ENCODE measurements around the gene C1orf198. TPM values are rescaled to one million over a fixed set of nuclear protein-coding genes. Genes with fewer than 3 reads are reported as not detected.

C1orf198 gene
- total RNA-seq, 3 donors from 2014 or later: 4.7 to 5.2 (median 4.9) TPM

- DNase-seq (no peak), ATAC-seq (no peak)
- Mint-ChIP-seq H3K9me3 (no peaks in the 10 kb centered on the region), H3K36me3 (ENCODE audit: insufficient read depth) (no peaks in the 10 kb centered on the region), H3K4me1 (ENCODE audit: low read depth) (no peaks in the 10 kb centered on the region), H3K27me3 (ENCODE audit: low read depth) (peaks cover 5% of the 10 kb centered on the region), H3K4me3 (no peak overlapping the region)
Measured at GRCh38 chr1:230824919-230825721, 43.2 kb downstream of the C1orf198 start.

GRCh38 chr1:230824551-230824918 is 43.8 kb downstream of the C1orf198 start:
- Mint-ChIP-seq H3K4me3 (no peak overlapping the region), H3K4me1 (ENCODE audit: low read depth) (no peaks in the 10 kb centered on the region), H3K36me3 (ENCODE audit: insufficient read depth) (no peaks in the 10 kb centered on the region), H3K9me3 (no peaks in the 10 kb centered on the region), H3K27me3 (ENCODE audit: low read depth) (peaks cover 6% of the 10 kb centered on the region)
- DNase-seq (no peak), ATAC-seq (no peak)

- Mint-ChIP-seq H3K36me3 (ENCODE audit: insufficient read depth) (no peaks in the 10 kb centered on the region), H3K4me1 (ENCODE audit: low read depth) (no peaks in the 10 kb centered on the region), H3K9me3 (no peaks in the 10 kb centered on the region), H3K4me3 (no peak overlapping the region), H3K27me3 (ENCODE audit: low read depth) (peaks cover 6% of the 10 kb centered on the region)
- no peak for DNase-seq
- ATAC-seq: no peak
Measured at GRCh38 chr1:230823931-230824381, 44.4 kb downstream of the C1orf198 start.

GRCh38 chr1:230823426-230823825 is 44.9 kb downstream of the C1orf198 start:
- peaks cover 6% of the 10 kb centered on the region for H3K27me3 Mint-ChIP-seq (ENCODE audit: low read depth)
- H3K4me1 Mint-ChIP-seq (ENCODE audit: low read depth): no peaks in the 10 kb centered on the region
- ATAC-seq (no peak), DNase-seq (no peak)
- no peaks in the 10 kb centered on the region for H3K9me3 Mint-ChIP-seq
- H3K4me3 Mint-ChIP-seq: no peak overlapping the region
- H3K36me3 Mint-ChIP-seq (ENCODE audit: insufficient read depth): no peaks in the 10 kb centered on the region

GRCh38 chr1:230822092-230822581 is 46.2 kb downstream of the C1orf198 start:
- H3K9me3 Mint-ChIP-seq: no peaks in the 10 kb centered on the region
- DNase-seq: no peak
- no peak for ATAC-seq

GRCh38 chr1:230821346-230821745 is 47.0 kb downstream of the C1orf198 start:
- Mint-ChIP-seq H3K4me3 (no peak overlapping the region), H3K4me1 (ENCODE audit: low read depth) (no peaks in the 10 kb centered on the region), H3K36me3 (ENCODE audit: insufficient read depth) (no peaks in the 10 kb centered on the region), H3K9me3 (no peaks in the 10 kb centered on the region), H3K27me3 (ENCODE audit: low read depth) (peaks cover 13% of the 10 kb centered on the region)
- ATAC-seq (no peak), DNase-seq (no peak)

More at GRCh38 chr1:230822092-230822581, 46.2 kb downstream of the C1orf198 start:
- no peak overlapping the region for H3K4me3 Mint-ChIP-seq
- H3K4me1 Mint-ChIP-seq (ENCODE audit: low read depth): no peaks in the 10 kb centered on the region
- H3K36me3 Mint-ChIP-seq (ENCODE audit: insufficient read depth): no peaks in the 10 kb centered on the region
- peaks cover 13% of the 10 kb centered on the region for H3K27me3 Mint-ChIP-seq (ENCODE audit: low read depth)

GRCh38 chr1:230820568-230820967 is 47.8 kb downstream of the C1orf198 start:
- no peak overlapping the region for H3K4me3 Mint-ChIP-seq

GRCh38 chr1:230819976-230820375 is 48.3 kb downstream of the C1orf198 start:
- Mint-ChIP-seq H3K4me1 (ENCODE audit: low read depth) (no peaks in the 10 kb centered on the region), H3K9me3 (no peaks in the 10 kb centered on the region), H3K4me3 (no peak overlapping the region), H3K36me3 (ENCODE audit: insufficient read depth) (no peaks in the 10 kb centered on the region), H3K27me3 (ENCODE audit: low read depth) (peaks cover 13% of the 10 kb centered on the region)
- ATAC-seq: no peak
- no peak for DNase-seq

More at GRCh38 chr1:230820568-230820967, 47.8 kb downstream of the C1orf198 start:
- no peak for ATAC-seq
- H3K36me3 Mint-ChIP-seq (ENCODE audit: insufficient read depth): no peaks in the 10 kb centered on the region
- DNase-seq: no peak
- no peaks in the 10 kb centered on the region for H3K4me1 Mint-ChIP-seq (ENCODE audit: low read depth)
- peaks cover 13% of the 10 kb centered on the region for H3K27me3 Mint-ChIP-seq (ENCODE audit: low read depth)
- H3K9me3 Mint-ChIP-seq: no peaks in the 10 kb centered on the region

- Mint-ChIP-seq H3K4me1 (ENCODE audit: low read depth) (no peaks in the 10 kb centered on the region), H3K9me3 (peaks cover 2% of the 10 kb centered on the region), H3K36me3 (ENCODE audit: insufficient read depth) (peaks cover 1% of the 10 kb centered on the region), H3K4me3 (no peak overlapping the region), H3K27me3 (ENCODE audit: low read depth) (peaks cover 13% of the 10 kb centered on the region)
- ATAC-seq: no peak
- DNase-seq: no peak
Measured at GRCh38 chr1:230818901-230819300, 49.4 kb downstream of the C1orf198 start.

- Mint-ChIP-seq H3K4me1 (ENCODE audit: low read depth) (no peaks in the 10 kb centered on the region), H3K4me3 (no peak overlapping the region), H3K9me3 (peaks cover 7% of the 10 kb centered on the region), H3K36me3 (ENCODE audit: insufficient read depth) (peaks cover 4% of the 10 kb centered on the region), H3K27me3 (ENCODE audit: low read depth) (peaks cover 14% of the 10 kb centered on the region)
- ATAC-seq: no peak
- DNase-seq: no peak
Measured at GRCh38 chr1:230818367-230818766, 50.0 kb downstream of the C1orf198 start.

- peaks cover 11% of the 10 kb centered on the region for H3K27me3 Mint-ChIP-seq (ENCODE audit: low read depth)
- H3K4me3 Mint-ChIP-seq: no peak overlapping the region
- H3K4me1 Mint-ChIP-seq (ENCODE audit: low read depth): no peaks in the 10 kb centered on the region
- ATAC-seq (no peak), DNase-seq (no peak)
- H3K36me3 Mint-ChIP-seq (ENCODE audit: insufficient read depth): peaks cover 4% of the 10 kb centered on the region
- H3K9me3 Mint-ChIP-seq: peaks cover 25% of the 10 kb centered on the region
Measured at GRCh38 chr1:230816018-230816417, 52.3 kb downstream of the C1orf198 start.

GRCh38 chr1:230814949-230815692 is 53.2 kb downstream of the C1orf198 start:
- Mint-ChIP-seq H3K36me3 (ENCODE audit: insufficient read depth) (peaks cover 4% of the 10 kb centered on the region), H3K4me3 (no peak overlapping the region), H3K9me3 (peaks cover 25% of the 10 kb centered on the region), H3K4me1 (ENCODE audit: low read depth) (no peaks in the 10 kb centered on the region), H3K27me3 (ENCODE audit: low read depth) (peaks cover 11% of the 10 kb centered on the region)
- no peak for ATAC-seq
- DNase-seq: no peak

- Mint-ChIP-seq H3K36me3 (ENCODE audit: insufficient read depth) (peaks cover 4% of the 10 kb centered on the region), H3K9me3 (peaks cover 25% of the 10 kb centered on the region), H3K27me3 (ENCODE audit: low read depth) (peaks cover 4% of the 10 kb centered on the region), H3K4me1 (ENCODE audit: low read depth) (no peaks in the 10 kb centered on the region), H3K4me3 (no peak overlapping the region)
- DNase-seq (no peak), ATAC-seq (no peak)
Measured at GRCh38 chr1:230812568-230812967, 55.8 kb downstream of the C1orf198 start.

- H3K4me3 Mint-ChIP-seq: no peak overlapping the region
- H3K9me3 Mint-ChIP-seq: peaks cover 25% of the 10 kb centered on the region
- peaks cover 4% of the 10 kb centered on the region for H3K36me3 Mint-ChIP-seq (ENCODE audit: insufficient read depth)
- H3K27me3 Mint-ChIP-seq (ENCODE audit: low read depth): peaks cover 2% of the 10 kb centered on the region
- DNase-seq (no peak), ATAC-seq (no peak)
- no peaks in the 10 kb centered on the region for H3K4me1 Mint-ChIP-seq (ENCODE audit: low read depth)
Measured at GRCh38 chr1:230809256-230809990, 58.9 kb downstream of the C1orf198 start.
